HepG2 (cell line): ENCODE results near the gene ONECUT1. TPM values are rescaled to one million over a fixed set of nuclear protein-coding genes. Genes with fewer than 3 reads are reported as not detected.

Experiments used
- ATAC-seq: fragments of 200-7000 bp; cut with Tn5 transposase; 3 replicates; pipeline ENCODE4 v1.9.1; 2020; ENCODE audit warnings: mild to moderate bottlenecking, moderate library complexity
- BruUV-seq: library from RNA; stranded (reverse); fragments of 400-500 nt; replicated peaks from 2 replicates; lab custom pipeline; 2021; lab: Mats Ljungman, UMichigan
- CTCF ChIA-PET: fragments of 300-600 bp; formaldehyde crosslinking; extraction: SDS; loops from one replicate; lab custom pipeline; 2021; ENCODE audit warnings: low total read pairs, inconsistent platforms, low intra/inter-chr PET ratio; lab: Yijun Ruan, JAX
- POLR2A ChIA-PET: fragments of 350-600 bp; sonication (Branson Sonifier 250); formaldehyde crosslinking; loops from one replicate; lab custom pipeline; 2020; ENCODE audit warnings: antibody characterized with exemption, inconsistent platforms; lab: Yijun Ruan, JAX
- DNase-seq: peaks from one replicate; pipeline ENCODE4 v3.0.0-alpha.2; 2015; ENCODE audit warnings: low spot score
- FAIRE-seq: peaks from 3 replicates; lab custom pipeline; 2011; peaks lifted over from hg19 to GRCh38; lab: Jason Lieb, UNC
- H2AFZ ChIP-seq: one replicate; pipeline ENCODE4 v1.6.1; 2011; ENCODE audit warnings: low read length, inconsistent platforms
- H3K27ac ChIP-seq: fragments of 300-600 bp; 3 replicates; pipeline ENCODE4 v1.8.0; 2011; ENCODE audit warnings: mixed run types, mild to moderate bottlenecking, mixed read lengths, low read length, inconsistent platforms; ENCODE audit not compliant: insufficient read depth; ENCODE audit errors: extremely low read length
- H3K27me3 ChIP-seq, 2 experiments: fragments of 200-600 bp in 1 of 2; 2 replicates in 1 of 2; 3 replicates in 1 of 2; pipeline versions ENCODE4 v1.6.0 to v1.8.0; 2011; ENCODE audit warnings: low read length in 2 of 2, mild to moderate bottlenecking in 2 of 2, moderate library complexity in 2 of 2, inconsistent platforms in 1 of 2; ENCODE audit not compliant: insufficient read depth in 2 of 2, control insufficient read depth in 1 of 2
- H3K36me3 ChIP-seq, 2 experiments: fragments of 200-600 bp in 1 of 2; replicated peaks in 1 of 2; 2 replicates in 1 of 2; 3 replicates in 1 of 2; pipeline versions ENCODE4 v1.5.1 to v1.8.0; 2011; ENCODE audit warnings: low read length in 2 of 2, inconsistent platforms in 1 of 2; ENCODE audit not compliant: insufficient read depth in 2 of 2, control insufficient read depth in 1 of 2
- H3K4me1 ChIP-seq: 2 replicates; pipeline ENCODE4 v1.5.1; 2012; ENCODE audit warnings: low read length, inconsistent platforms; ENCODE audit not compliant: insufficient read depth
- H3K4me2 ChIP-seq: 2 replicates; pipeline ENCODE4 v1.6.0; 2011; ENCODE audit warnings: low read depth, low read length, inconsistent platforms
- H3K4me3 ChIP-seq, 3 experiments: fragments of 200-600 bp in 1 of 3; sonication (generic), shearing (Covaris generic) in 1 of 3; replicated peaks in 1 of 3; 2 replicates each; pipeline ENCODE4 v1.5.1; 2011 to 2016; ENCODE audit warnings: low read length in 3 of 3, inconsistent platforms in 2 of 3, low read depth in 2 of 3, mild to moderate bottlenecking in 2 of 3, control low read depth in 1 of 3, mixed read lengths in 1 of 3; ENCODE audit not compliant: insufficient read depth in 1 of 3
- H3K79me2 ChIP-seq: one replicate; pipeline ENCODE4 v1.6.1; 2011; ENCODE audit warnings: low read length, inconsistent platforms; ENCODE audit not compliant: insufficient read depth
- H3K9ac ChIP-seq: 2 replicates; pipeline ENCODE4 v1.6.0; 2011; ENCODE audit warnings: mild to moderate bottlenecking, low read depth, low read length, inconsistent platforms; ENCODE audit not compliant: insufficient read depth
- H3K9me3 ChIP-seq: 2 replicates; pipeline ENCODE4 v1.5.1; 2012; ENCODE audit warnings: mild to moderate bottlenecking, low read length
- H4K20me1 ChIP-seq: 2 replicates; pipeline ENCODE4 v1.6.0; 2011; ENCODE audit warnings: inconsistent platforms, mild to moderate bottlenecking, low read length, moderate library complexity; ENCODE audit not compliant: insufficient read depth
- CBFB ChIP-seq: sonication (generic); formaldehyde crosslinking; IDR thresholded peaks from 2 replicates; pipeline ENCODE4 v1.4.0; 2020; ENCODE audit warnings: missing genetic modification reagents
- FOXJ3 ChIP-seq: sonication (generic); formaldehyde crosslinking; IDR thresholded peaks from 2 replicates; pipeline ENCODE4 v1.4.0; 2020; ENCODE audit warnings: missing genetic modification reagents, mild to moderate bottlenecking, borderline replicate concordance
- HMG20B ChIP-seq: conservative IDR thresholded peaks from 2 replicates; pipeline ENCODE4 v1.6.1; 2016; ENCODE audit warnings: missing genetic modification reagents, missing compliant biosample characterization
- JUN ChIP-seq: sonication (generic); formaldehyde crosslinking; IDR thresholded peaks from 2 replicates; pipeline ENCODE4 v1.4.0; 2020; ENCODE audit warnings: mild to moderate bottlenecking, missing genetic modification reagents
- MAF1 ChIP-seq: sonication (generic); formaldehyde crosslinking; IDR thresholded peaks from 2 replicates; pipeline ENCODE4 v1.5.0; 2020; ENCODE audit warnings: missing genetic modification reagents, borderline replicate concordance
- NFKB2 ChIP-seq: sonication (generic); formaldehyde crosslinking; IDR thresholded peaks from 2 replicates; pipeline ENCODE4 v1.4.0; 2020; ENCODE audit warnings: missing genetic modification reagents, borderline replicate concordance
- RFX3 ChIP-seq: IDR thresholded peaks from 2 replicates; pipeline ENCODE4 v1.6.1; 2016; ENCODE audit warnings: missing biosample characterization, missing genetic modification reagents
- SPEN ChIP-seq: sonication (generic); formaldehyde crosslinking; IDR thresholded peaks from 2 replicates; pipeline ENCODE4 v1.5.1; 2020; ENCODE audit warnings: low read depth, mild to moderate bottlenecking, missing genetic modification reagents
- SSRP1 ChIP-seq: IDR thresholded peaks from 2 replicates; pipeline ENCODE4 v1.6.1; 2016; ENCODE audit warnings: control low read depth
- WIZ ChIP-seq: sonication (generic); formaldehyde crosslinking; IDR thresholded peaks from 2 replicates; pipeline ENCODE4 v1.5.1; 2020; ENCODE audit warnings: mild to moderate bottlenecking, missing genetic modification reagents
- ZC3H4 ChIP-seq: sonication (generic); formaldehyde crosslinking; IDR thresholded peaks from 2 replicates; pipeline ENCODE4 v1.4.0; 2020; ENCODE audit warnings: missing genetic modification reagents, borderline replicate concordance
- ZNF225 ChIP-seq: sonication (generic); formaldehyde crosslinking; IDR thresholded peaks from 2 replicates; pipeline ENCODE4 v1.4.0; 2020; ENCODE audit warnings: mild to moderate bottlenecking, missing genetic modification reagents
- ZNF713 ChIP-seq: sonication (generic); formaldehyde crosslinking; IDR thresholded peaks from 2 replicates; pipeline ENCODE4 v1.4.0; 2020; ENCODE audit warnings: mild to moderate bottlenecking, missing genetic modification reagents
- ZNF780A ChIP-seq: sonication (generic); formaldehyde crosslinking; IDR thresholded peaks from 2 replicates; pipeline ENCODE4 v1.8.0; 2022; ENCODE audit warnings: mild to moderate bottlenecking, missing genetic modification reagents, moderate library complexity
- ZNF788 ChIP-seq: sonication (generic); formaldehyde crosslinking; IDR thresholded peaks from 2 replicates; pipeline ENCODE4 v1.5.0; 2020; ENCODE audit warnings: mild to moderate bottlenecking, missing genetic modification reagents, borderline replicate concordance
- ZSCAN25 ChIP-seq: sonication (generic); formaldehyde crosslinking; IDR thresholded peaks from 2 replicates; pipeline ENCODE4 v1.8.0; 2022; ENCODE audit warnings: mild to moderate bottlenecking, missing genetic modification reagents
- WGBS: methylation state at CpG from one replicate; pipeline ENCODE4 v1.1.6; 2017; ENCODE audit warnings: low lambda C conversion rate; 5-methylcytosine and 5-hydroxymethylcytosine counted together
- in situ Hi-C: cut with HindIII; loops from 2 replicates; pipeline ENCODE4 v1.10.0; 2017; ENCODE audit warnings: low pct_unique_long_range_greater_than_20kb; ENCODE audit not compliant: extremely low pct_ligation_motif_present
- intact Hi-C: fragments of 100-400 bp; cut with micrococcal nuclease; formaldehyde crosslinking; loops from one replicate; pipeline ENCODE4 v1.10.0; 2022; ENCODE audit not compliant: unreplicated experiment
- polyA plus RNA-seq, 8 experiments: library from polyadenylated mRNA; depleted of rRNA in 3 of 8; stranded (reverse) in 7 of 8; unstranded in 1 of 8; fragments of >200 nt; fragmentation: Illumina TruSeq in 4 of 8; extraction: Trizol in 4 of 8; gene quantifications; 2 replicates each; pipeline versions ENCODE4 v1.2.1 to v1.2.3, GENCODE V29; 2011 to 2016; ENCODE audit warnings: low read depth in 4 of 8, missing spikeins in 1 of 8, mixed read lengths in 1 of 8; ENCODE audit not compliant: insufficient read depth in 1 of 8
- total RNA-seq, 5 experiments: library from RNA; depleted of rRNA; stranded (reverse); fragments of >200 nt; fragmentation: Illumina TruSeq; extraction: Trizol; gene quantifications; 2 replicates each; pipeline ENCODE4 v1.2.3, GENCODE V29; 2016; ENCODE audit warnings: low read depth in 1 of 5
- TF ChIP-seq, protein P1 (sequence below): sonication (generic); formaldehyde crosslinking; IDR thresholded peaks from 2 replicates; pipeline ENCODE4 v1.4.0; 2020; ENCODE audit warnings: missing genetic modification reagents, borderline replicate concordance
- TF ChIP-seq, protein P2 (sequence below): sonication (generic); formaldehyde crosslinking; IDR thresholded peaks from 2 replicates; pipeline ENCODE4 v1.5.0; 2020; ENCODE audit warnings: missing genetic modification reagents

ONECUT1 gene
- total and polyA plus RNA-seq, 2 of the 13 experiments (the other 11 are each of a cell fraction or from before 2014, with no cell fraction given) = 3.5 to 9.1 TPM

DNA sequence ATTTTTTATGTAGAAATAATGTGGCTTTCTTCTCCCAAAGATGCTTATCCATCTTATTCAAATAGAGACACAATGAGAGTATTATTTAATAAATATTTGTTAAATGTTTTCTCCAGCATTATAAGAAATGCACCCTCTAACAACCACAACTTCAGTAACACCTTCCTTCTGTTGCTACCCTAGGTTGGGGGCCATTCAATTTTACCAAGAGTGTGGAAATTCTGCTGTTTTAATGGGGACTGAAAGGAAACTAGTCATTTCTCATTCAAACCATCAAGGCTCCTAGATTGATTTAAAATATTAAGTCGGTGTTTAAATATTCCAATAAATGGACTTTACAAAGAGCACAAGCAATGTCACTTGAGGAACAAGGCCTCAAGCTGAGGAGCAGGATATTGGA is 7.6 kb downstream of the ONECUT1 start:
- CTCF ChIA-PET = no interaction called here
- H3K9me3 ChIP-seq = peaks cover 13% of the 10 kb centered on the region; the same call in 1 of the 2 replicates
- H3K4me3 ChIP-seq = no peak overlapping the region
- DNase-seq (no peak), ATAC-seq (no peak), FAIRE-seq (no peak)
- POLR2A ChIA-PET = no interaction called here
- BruUV-seq = TSS peak; percentile 4
- TF ChIP-seq ZNF225 (CRISPR knock-in tag) (no peak), HMG20B (CRISPR knock-in tag) (no peak), ZSCAN25 (CRISPR knock-in tag) (no peak), NFKB2 (CRISPR knock-in tag) (no peak), RFX3 (CRISPR knock-in tag) (no peak), CBFB (no peak), ZNF788 (no peak), MAF1 (CRISPR knock-in tag) (no peak), ZC3H4 (CRISPR knock-in tag) (no peak), FOXJ3 (CRISPR knock-in tag) (no peak), JUN (CRISPR knock-in tag) (no peak), SSRP1 (CRISPR knock-in tag) (no peak), ZNF780A (CRISPR knock-in tag) (no peak), WIZ (CRISPR knock-in tag) (no peak), SPEN (no peak), ZNF713 (CRISPR knock-in tag) (no peak)
- TF ChIP-seq, protein P1, sequence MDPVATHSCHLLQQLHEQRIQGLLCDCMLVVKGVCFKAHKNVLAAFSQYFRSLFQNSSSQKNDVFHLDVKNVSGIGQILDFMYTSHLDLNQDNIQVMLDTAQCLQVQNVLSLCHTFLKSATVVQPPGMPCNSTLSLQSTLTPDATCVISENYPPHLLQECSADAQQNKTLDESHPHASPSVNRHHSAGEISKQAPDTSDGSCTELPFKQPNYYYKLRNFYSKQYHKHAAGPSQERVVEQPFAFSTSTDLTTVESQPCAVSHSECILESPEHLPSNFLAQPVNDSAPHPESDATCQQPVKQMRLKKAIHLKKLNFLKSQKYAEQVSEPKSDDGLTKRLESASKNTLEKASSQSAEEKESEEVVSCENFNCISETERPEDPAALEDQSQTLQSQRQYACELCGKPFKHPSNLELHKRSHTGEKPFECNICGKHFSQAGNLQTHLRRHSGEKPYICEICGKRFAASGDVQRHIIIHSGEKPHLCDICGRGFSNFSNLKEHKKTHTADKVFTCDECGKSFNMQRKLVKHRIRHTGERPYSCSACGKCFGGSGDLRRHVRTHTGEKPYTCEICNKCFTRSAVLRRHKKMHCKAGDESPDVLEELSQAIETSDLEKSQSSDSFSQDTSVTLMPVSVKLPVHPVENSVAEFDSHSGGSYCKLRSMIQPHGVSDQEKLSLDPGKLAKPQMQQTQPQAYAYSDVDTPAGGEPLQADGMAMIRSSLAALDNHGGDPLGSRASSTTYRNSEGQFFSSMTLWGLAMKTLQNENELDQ (CRISPR knock-in tag) = no peak
- TF ChIP-seq, protein P2, sequence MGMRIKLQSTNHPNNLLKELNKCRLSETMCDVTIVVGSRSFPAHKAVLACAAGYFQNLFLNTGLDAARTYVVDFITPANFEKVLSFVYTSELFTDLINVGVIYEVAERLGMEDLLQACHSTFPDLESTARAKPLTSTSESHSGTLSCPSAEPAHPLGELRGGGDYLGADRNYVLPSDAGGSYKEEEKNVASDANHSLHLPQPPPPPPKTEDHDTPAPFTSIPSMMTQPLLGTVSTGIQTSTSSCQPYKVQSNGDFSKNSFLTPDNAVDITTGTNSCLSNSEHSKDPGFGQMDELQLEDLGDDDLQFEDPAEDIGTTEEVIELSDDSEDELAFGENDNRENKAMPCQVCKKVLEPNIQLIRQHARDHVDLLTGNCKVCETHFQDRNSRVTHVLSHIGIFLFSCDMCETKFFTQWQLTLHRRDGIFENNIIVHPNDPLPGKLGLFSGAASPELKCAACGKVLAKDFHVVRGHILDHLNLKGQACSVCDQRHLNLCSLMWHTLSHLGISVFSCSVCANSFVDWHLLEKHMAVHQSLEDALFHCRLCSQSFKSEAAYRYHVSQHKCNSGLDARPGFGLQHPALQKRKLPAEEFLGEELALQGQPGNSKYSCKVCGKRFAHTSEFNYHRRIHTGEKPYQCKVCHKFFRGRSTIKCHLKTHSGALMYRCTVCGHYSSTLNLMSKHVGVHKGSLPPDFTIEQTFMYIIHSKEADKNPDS = no peak
- peaks cover 3 to 7% of the 10 kb centered on the region in 2 experiments; a peak in 1 of 5 replicates for H3K36me3 ChIP-seq
- H2AFZ ChIP-seq = no peak overlapping the region
- no peaks in the 10 kb centered on the region for H4K20me1 ChIP-seq
- H3K9ac ChIP-seq = no peak overlapping the region
- H3K27ac ChIP-seq = no peak overlapping the region
- in situ Hi-C loops = loop anchor here (5.0 to 10.0 kb wide), 2 partner anchors 415 to 932 kb away; no protein-coding TSS in a partner anchor
- 86% methylated on average over 1 of the region's 1 CpG for whole genome bisulfite sequencing
- peaks cover 58% of the 10 kb centered on the region for H3K79me2 ChIP-seq
- peaks cover 62% of the 10 kb centered on the region for H3K4me1 ChIP-seq
- H3K27me3 ChIP-seq = no peaks in the 10 kb centered on the region
- intact Hi-C loops = loop anchor here (5.0 to 10.0 kb wide), 2 partner anchors 252 to 670 kb away; no protein-coding TSS in a partner anchor
- no peak overlapping the region for H3K4me2 ChIP-seq
